HG03097 (cell line): ENCODE data around the gene NCOA1.
A peak's percentile ranks its signal among the peaks of the same experiment; 100 is the strongest.
"Not testable (repeated sequence)": the region's sequence is repeated elsewhere in the genome, so short reads cannot be mapped to it uniquely, and the experiment has no call there.

ENCODE experiments used
- ATAC-seq: cut with Tn5 transposase; IDR thresholded peaks from one replicate; pipeline ENCODE4 v1.9.1; 2021; ENCODE audit not compliant: unreplicated experiment, low FRiP score

The NCOA1 gene

GRCh38 chr2:24490690-24491541, at the start of gene NCOA1:
Gene NCOA1, plus strand, starts transcription at chr2:24491254. Its CDS starts 167,424 bp downstream, at chr2:24658678.
- ATAC-seq: peak; percentile 56

GRCh38 chr2:24448797-24449196, 42.3 kb upstream of the NCOA1 start:
- no peak for ATAC-seq

- ATAC-seq: no peak
These were observed 41.7 kb upstream of the NCOA1 start for GRCh38 chr2:24449344-24449743.

GRCh38 chr2:24451805-24452501, 39.1 kb upstream of the NCOA1 start:
- no peak for ATAC-seq

- no peak for ATAC-seq
These were observed 38.6 kb upstream of the NCOA1 start for GRCh38 chr2:24452502-24452885.

GRCh38 chr2:24453379-24454073, 37.5 kb upstream of the NCOA1 start:
- no peak for ATAC-seq

- ATAC-seq: no peak
These were observed 36.8 kb upstream of the NCOA1 start for GRCh38 chr2:24454294-24454693.

GRCh38 chr2:24456599-24457556, 34.2 kb upstream of the NCOA1 start:
- no peak for ATAC-seq

GRCh38 chr2:24457696-24458386, 33.2 kb upstream of the NCOA1 start:
- ATAC-seq: no peak

- ATAC-seq: no peak
These were observed 31.6 kb upstream of the NCOA1 start for GRCh38 chr2:24459224-24460161.

GRCh38 chr2:24461685-24462084, 29.4 kb upstream of the NCOA1 start:
- no peak for ATAC-seq

GRCh38 chr2:24463271-24463670, 27.8 kb upstream of the NCOA1 start:
- no peak for ATAC-seq

GRCh38 chr2:24466871-24467870, 23.9 kb upstream of the NCOA1 start:
- no peak for ATAC-seq

GRCh38 chr2:24468453-24468852, 22.6 kb upstream of the NCOA1 start:
- ATAC-seq: not testable (repeated sequence)

- ATAC-seq: no peak
These were observed 21.9 kb upstream of the NCOA1 start for GRCh38 chr2:24469148-24469650.

- no peak for ATAC-seq
These were observed 19.4 kb upstream of the NCOA1 start for GRCh38 chr2:24471662-24472061.

GRCh38 chr2:24472416-24472815, 18.6 kb upstream of the NCOA1 start:
- ATAC-seq: no peak
